ENCODE results near the gene ZKSCAN1. TPM values are rescaled to one million over a fixed set of nuclear protein-coding genes. Genes with fewer than 3 reads are reported as not detected.

Gene ZKSCAN1
- total RNA-seq, 1 donor from 2014 or later: 84.1 TPM

- H3K27me3 Mint-ChIP-seq (ENCODE audit: unreplicated experiment): no peaks in the 10 kb centered on the region
- H3K4me1 Mint-ChIP-seq (ENCODE audit: unreplicated experiment): no peaks in the 10 kb centered on the region
- no peak for TF ChIP-seq CTCF (IDR thresholded peaks at IDR 0.05)
- no peak overlapping the region for H3K27ac Mint-ChIP-seq (ENCODE audit: unreplicated experiment)
- no peak for DNase-seq (ENCODE audit: extremely low spot score, unreplicated experiment)
- H3K36me3 Mint-ChIP-seq (ENCODE audit: unreplicated experiment): peaks cover 77% of the 10 kb centered on the region
- no peak overlapping the region for H3K4me3 Mint-ChIP-seq (ENCODE audit: unreplicated experiment)
- H3K9me3 Mint-ChIP-seq (ENCODE audit: unreplicated experiment): peaks cover 15% of the 10 kb centered on the region
Measured at GRCh38 chr7:100072462-100072861, 57.1 kb downstream of the ZKSCAN1 start.

GRCh38 chr7:100074841-100075240, 59.4 kb downstream of the ZKSCAN1 start:
- Mint-ChIP-seq H3K4me1 (ENCODE audit: unreplicated experiment) (peaks cover 13% of the 10 kb centered on the region), H3K4me3 (ENCODE audit: unreplicated experiment) (no peak overlapping the region), H3K27ac (ENCODE audit: unreplicated experiment) (no peak overlapping the region), H3K36me3 (ENCODE audit: unreplicated experiment) (peaks cover 79% of the 10 kb centered on the region), H3K27me3 (ENCODE audit: unreplicated experiment) (no peaks in the 10 kb centered on the region), H3K9me3 (ENCODE audit: unreplicated experiment) (peaks cover 15% of the 10 kb centered on the region)
- TF ChIP-seq CTCF (IDR thresholded peaks at IDR 0.05): no peak
- DNase-seq (ENCODE audit: extremely low spot score, unreplicated experiment): no peak

- peaks cover 15% of the 10 kb centered on the region for H3K9me3 Mint-ChIP-seq (ENCODE audit: unreplicated experiment)
- DNase-seq (ENCODE audit: extremely low spot score, unreplicated experiment): no peak
- peaks cover 18% of the 10 kb centered on the region for H3K4me1 Mint-ChIP-seq (ENCODE audit: unreplicated experiment)
- H3K36me3 Mint-ChIP-seq (ENCODE audit: unreplicated experiment): peaks cover 73% of the 10 kb centered on the region
- no peak overlapping the region for H3K4me3 Mint-ChIP-seq (ENCODE audit: unreplicated experiment)
- H3K27ac Mint-ChIP-seq (ENCODE audit: unreplicated experiment): no peak overlapping the region
- H3K27me3 Mint-ChIP-seq (ENCODE audit: unreplicated experiment): no peaks in the 10 kb centered on the region
- no peak for TF ChIP-seq CTCF (IDR thresholded peaks at IDR 0.05)
Measured at GRCh38 chr7:100075418-100075817, 60.0 kb downstream of the ZKSCAN1 start.

GRCh38 chr7:100077205-100077604, 61.8 kb downstream of the ZKSCAN1 start:
- peaks cover 3% of the 10 kb centered on the region for H3K9me3 Mint-ChIP-seq (ENCODE audit: unreplicated experiment)
- no peak overlapping the region for H3K27ac Mint-ChIP-seq (ENCODE audit: unreplicated experiment)
- no peak for TF ChIP-seq CTCF (IDR thresholded peaks at IDR 0.05)
- no peak for DNase-seq (ENCODE audit: extremely low spot score, unreplicated experiment)
- H3K27me3 Mint-ChIP-seq (ENCODE audit: unreplicated experiment): no peaks in the 10 kb centered on the region
- H3K4me1 Mint-ChIP-seq (ENCODE audit: unreplicated experiment): peaks cover 27% of the 10 kb centered on the region
- H3K4me3 Mint-ChIP-seq (ENCODE audit: unreplicated experiment): no peak overlapping the region
- peaks cover 55% of the 10 kb centered on the region for H3K36me3 Mint-ChIP-seq (ENCODE audit: unreplicated experiment)

- Mint-ChIP-seq H3K36me3 (ENCODE audit: unreplicated experiment) (peaks cover 38% of the 10 kb centered on the region), H3K27ac (ENCODE audit: unreplicated experiment) (peak overlapping the region; percentile 57), H3K9me3 (ENCODE audit: unreplicated experiment) (no peaks in the 10 kb centered on the region), H3K4me3 (ENCODE audit: unreplicated experiment) (peak overlapping the region; percentile 30), H3K27me3 (ENCODE audit: unreplicated experiment) (no peaks in the 10 kb centered on the region), H3K4me1 (ENCODE audit: unreplicated experiment) (peaks cover 30% of the 10 kb centered on the region)
- TF ChIP-seq CTCF (IDR thresholded peaks at IDR 0.05): no peak
- DNase-seq (ENCODE audit: extremely low spot score, unreplicated experiment): no peak
Measured at GRCh38 chr7:100079024-100079560, 63.7 kb downstream of the ZKSCAN1 start.
